ENCODE data around the gene CACNG4.

CACNG4 gene

GRCh38 chr17:66989579-66989978 lies 25.1 kb downstream of the CACNG4 start:
- H3K27ac ChIP-seq (ENCODE audit: low read depth, low read length), result no peak overlapping the region
- H3K36me3 ChIP-seq (ENCODE audit: control insufficient read depth in 1 of 2, insufficient read depth in 2 of 2, low read length in 2 of 2), result no peaks in the 10 kb centered on the region

GRCh38 chr17:66990047-66990446 lies 25.5 kb downstream of the CACNG4 start:
- Histone ChIP-seq H3K9ac (ENCODE audit: low read depth in 1 of 2, low read length in 2 of 2) (no peak overlapping the region), H3K27ac (ENCODE audit: low read depth, low read length) (no peak overlapping the region), H3K4me3 (ENCODE audit: low read depth in 1 of 2, low read length in 2 of 2) (no peak overlapping the region), H3K36me3 (ENCODE audit: control insufficient read depth in 1 of 2, insufficient read depth in 2 of 2, low read length in 2 of 2) (no peaks in the 10 kb centered on the region), H3K27me3 (ENCODE audit: control insufficient read depth in 1 of 2, insufficient read depth in 2 of 2, low read length in 2 of 2) (peaks cover 22 to 24% of the 10 kb centered on the region in 2 donors), H3K9me3 (ENCODE audit: control insufficient read depth in 1 of 2, low read length in 2 of 2) (no peaks in the 10 kb centered on the region), H3K4me1 (ENCODE audit: control insufficient read depth in 1 of 2, insufficient read depth in 2 of 2, low read length in 2 of 2) (no peaks in the 10 kb centered on the region)

More at GRCh38 chr17:66989579-66989978, 25.1 kb downstream of the CACNG4 start:
- Histone ChIP-seq H3K9ac (ENCODE audit: low read depth in 1 of 2, low read length in 2 of 2) (no peak overlapping the region), H3K9me3 (ENCODE audit: control insufficient read depth in 1 of 2, low read length in 2 of 2) (no peaks in the 10 kb centered on the region), H3K4me3 (ENCODE audit: low read depth in 1 of 2, low read length in 2 of 2) (no peak overlapping the region), H3K4me1 (ENCODE audit: control insufficient read depth in 1 of 2, insufficient read depth in 2 of 2, low read length in 2 of 2) (no peaks in the 10 kb centered on the region), H3K27me3 (ENCODE audit: control insufficient read depth in 1 of 2, insufficient read depth in 2 of 2, low read length in 2 of 2) (peaks cover 22 to 28% of the 10 kb centered on the region in 2 donors)

- Histone ChIP-seq H3K4me3 (ENCODE audit: low read depth in 1 of 2, low read length in 2 of 2) (no peak overlapping the region), H3K27ac (ENCODE audit: low read depth, low read length) (no peak overlapping the region), H3K9ac (ENCODE audit: low read depth in 1 of 2, low read length in 2 of 2) (no peak overlapping the region), H3K27me3 (ENCODE audit: control insufficient read depth in 1 of 2, insufficient read depth in 2 of 2, low read length in 2 of 2) (peaks cover 3 to 6% of the 10 kb centered on the region in 2 donors), H3K36me3 (ENCODE audit: control insufficient read depth in 1 of 2, insufficient read depth in 2 of 2, low read length in 2 of 2) (no peaks in the 10 kb centered on the region), H3K9me3 (ENCODE audit: control insufficient read depth in 1 of 2, low read length in 2 of 2) (no peaks in the 10 kb centered on the region), H3K4me1 (ENCODE audit: control insufficient read depth in 1 of 2, insufficient read depth in 2 of 2, low read length in 2 of 2) (no peaks in the 10 kb centered on the region)
Measured at GRCh38 chr17:66992911-66993442, 28.5 kb downstream of the CACNG4 start.

DNA sequence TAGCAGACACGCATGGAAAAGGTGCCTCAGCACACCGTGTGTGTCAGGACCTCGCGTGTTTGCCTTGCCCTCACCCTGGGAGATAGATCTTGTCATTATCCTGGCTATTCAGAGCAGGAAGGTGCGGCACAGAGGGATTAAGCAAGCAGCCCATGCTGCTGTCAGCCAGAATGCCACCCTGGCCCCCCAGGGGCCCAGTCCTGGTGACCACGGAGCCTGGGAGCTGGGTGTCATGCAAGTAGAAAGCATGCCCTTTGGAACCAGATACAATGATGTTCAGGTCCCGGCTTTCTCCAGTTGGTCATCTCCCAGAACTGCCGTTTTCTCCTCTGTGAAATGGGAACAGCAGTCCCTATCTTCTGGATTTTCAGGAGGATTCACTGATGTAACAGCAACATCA lies 29.9 kb downstream of the CACNG4 start:
- no peaks in the 10 kb centered on the region for H3K36me3 ChIP-seq (ENCODE audit: control insufficient read depth in 1 of 2, insufficient read depth in 2 of 2, low read length in 2 of 2)
- H3K27me3 ChIP-seq (ENCODE audit: control insufficient read depth in 1 of 2, insufficient read depth in 2 of 2, low read length in 2 of 2), result no peaks in the 10 kb centered on the region
- no peaks in the 10 kb centered on the region for H3K9me3 ChIP-seq (ENCODE audit: control insufficient read depth in 1 of 2, low read length in 2 of 2)
- H3K4me1 ChIP-seq (ENCODE audit: control insufficient read depth in 1 of 2, insufficient read depth in 2 of 2, low read length in 2 of 2), result no peaks in the 10 kb centered on the region
- no peak overlapping the region for H3K9ac ChIP-seq (ENCODE audit: low read depth in 1 of 2, low read length in 2 of 2)
- no peak overlapping the region for H3K27ac ChIP-seq (ENCODE audit: low read depth, low read length)
- no peak overlapping the region for H3K4me3 ChIP-seq (ENCODE audit: low read depth in 1 of 2, low read length in 2 of 2)

DNA sequence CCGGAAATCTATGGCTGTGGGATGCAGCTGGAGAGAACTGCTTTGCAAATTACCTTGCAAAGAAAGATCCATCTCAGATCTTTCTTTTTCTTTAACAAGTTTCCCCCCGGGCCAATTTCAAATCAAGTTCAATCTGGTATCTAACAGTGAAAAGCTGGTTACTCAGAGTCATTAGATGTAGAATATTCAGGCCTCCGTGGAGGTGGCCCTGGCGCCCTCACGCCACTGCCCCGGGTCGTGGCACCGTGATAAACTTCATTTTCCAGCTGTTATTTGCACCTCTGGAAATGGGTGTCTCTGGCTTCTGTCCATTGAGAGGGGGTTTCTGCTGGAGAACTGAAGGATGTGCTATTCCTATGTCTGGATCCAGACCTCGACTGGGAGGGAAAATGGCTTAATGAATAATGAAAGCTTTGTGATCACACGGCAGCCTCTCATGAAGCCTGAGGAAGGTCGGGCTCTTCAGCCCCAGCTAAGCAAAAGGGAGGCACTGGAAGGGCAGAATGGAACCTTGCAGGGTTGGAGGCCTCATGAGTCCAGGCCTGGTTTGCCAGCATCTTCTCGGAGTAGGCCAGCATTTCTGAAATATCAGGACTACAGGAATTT lies 30.5 kb downstream of the CACNG4 start:
- Histone ChIP-seq H3K9ac (ENCODE audit: low read depth in 1 of 2, low read length in 2 of 2) (no peak overlapping the region), H3K27ac (ENCODE audit: low read depth, low read length) (no peak overlapping the region), H3K4me1 (ENCODE audit: control insufficient read depth in 1 of 2, insufficient read depth in 2 of 2, low read length in 2 of 2) (no peaks in the 10 kb centered on the region), H3K9me3 (ENCODE audit: control insufficient read depth in 1 of 2, low read length in 2 of 2) (no peaks in the 10 kb centered on the region), H3K27me3 (ENCODE audit: control insufficient read depth in 1 of 2, insufficient read depth in 2 of 2, low read length in 2 of 2) (no peaks in the 10 kb centered on the region), H3K4me3 (ENCODE audit: low read depth in 1 of 2, low read length in 2 of 2) (no peak overlapping the region), H3K36me3 (ENCODE audit: control insufficient read depth in 1 of 2, insufficient read depth in 2 of 2, low read length in 2 of 2) (no peaks in the 10 kb centered on the region)

DNA sequence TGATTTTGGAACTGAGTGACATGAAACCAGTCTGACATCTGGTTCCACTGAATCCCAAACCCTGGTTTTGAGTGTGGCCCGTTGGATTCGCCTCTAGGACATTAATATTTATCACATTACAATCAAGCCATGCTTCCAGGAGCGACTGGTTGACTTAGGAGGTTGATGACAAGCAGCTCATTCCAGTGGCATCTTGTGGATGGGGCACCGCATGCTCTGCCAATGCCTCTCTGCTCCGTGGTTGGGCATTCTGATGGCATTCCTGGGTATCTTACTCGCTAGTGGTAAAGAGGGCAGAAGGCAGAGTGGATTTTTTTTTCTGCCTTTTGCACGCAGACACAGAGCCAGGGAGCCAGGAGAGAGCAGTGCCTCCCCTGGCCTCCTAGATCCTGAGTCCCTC lies 31.4 kb downstream of the CACNG4 start:
- no peaks in the 10 kb centered on the region for H3K36me3 ChIP-seq (ENCODE audit: control insufficient read depth in 1 of 2, insufficient read depth in 2 of 2, low read length in 2 of 2)
- H3K9ac ChIP-seq (ENCODE audit: low read depth in 1 of 2, low read length in 2 of 2), result no peak overlapping the region
- H3K27ac ChIP-seq (ENCODE audit: low read depth, low read length), result no peak overlapping the region
- H3K4me3 ChIP-seq (ENCODE audit: low read depth in 1 of 2, low read length in 2 of 2), result no peak overlapping the region
- H3K9me3 ChIP-seq (ENCODE audit: control insufficient read depth in 1 of 2, low read length in 2 of 2), result no peaks in the 10 kb centered on the region
- H3K27me3 ChIP-seq (ENCODE audit: control insufficient read depth in 1 of 2, insufficient read depth in 2 of 2, low read length in 2 of 2), result no peaks in the 10 kb centered on the region
- H3K4me1 ChIP-seq (ENCODE audit: control insufficient read depth in 1 of 2, insufficient read depth in 2 of 2, low read length in 2 of 2), result no peaks in the 10 kb centered on the region

- Histone ChIP-seq H3K27me3 (ENCODE audit: control insufficient read depth in 1 of 2, insufficient read depth in 2 of 2, low read length in 2 of 2) (no peaks in the 10 kb centered on the region), H3K9me3 (ENCODE audit: control insufficient read depth in 1 of 2, low read length in 2 of 2) (no peaks in the 10 kb centered on the region), H3K36me3 (ENCODE audit: control insufficient read depth in 1 of 2, insufficient read depth in 2 of 2, low read length in 2 of 2) (no peaks in the 10 kb centered on the region), H3K4me3 (ENCODE audit: low read depth in 1 of 2, low read length in 2 of 2) (no peak overlapping the region), H3K4me1 (ENCODE audit: control insufficient read depth in 1 of 2, insufficient read depth in 2 of 2, low read length in 2 of 2) (no peaks in the 10 kb centered on the region), H3K27ac (ENCODE audit: low read depth, low read length) (no peak overlapping the region), H3K9ac (ENCODE audit: low read depth in 1 of 2, low read length in 2 of 2) (no peak overlapping the region)
Measured at GRCh38 chr17:66996926-66997325, 32.4 kb downstream of the CACNG4 start.

DNA sequence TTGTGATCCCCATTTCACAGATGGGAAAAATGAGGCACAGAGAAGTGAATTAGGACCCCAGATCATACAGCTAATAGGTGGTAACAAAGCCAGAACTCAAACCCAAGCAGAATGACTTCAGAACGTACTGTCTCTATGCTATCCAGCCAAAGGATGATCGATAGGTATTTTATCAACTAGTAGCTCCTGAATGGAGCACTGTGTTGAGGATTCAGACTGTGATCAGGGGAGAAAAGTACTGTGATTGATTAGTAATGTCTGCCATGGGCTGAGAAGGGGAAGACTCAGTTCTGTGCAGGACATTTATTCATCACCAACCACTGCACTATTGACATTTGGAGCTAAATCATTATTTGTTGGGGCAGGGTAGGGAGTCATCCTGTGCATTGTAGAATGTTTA lies 38.7 kb downstream of the CACNG4 start:
- Histone ChIP-seq H3K27ac (ENCODE audit: low read depth, low read length) (no peak overlapping the region), H3K9me3 (ENCODE audit: control insufficient read depth in 1 of 2, low read length in 2 of 2) (no peaks in the 10 kb centered on the region), H3K9ac (ENCODE audit: low read depth in 1 of 2, low read length in 2 of 2) (no peak overlapping the region), H3K27me3 (ENCODE audit: control insufficient read depth in 1 of 2, insufficient read depth in 2 of 2, low read length in 2 of 2) (peaks cover 0 to 2% of the 10 kb centered on the region in 2 donors), H3K4me3 (ENCODE audit: low read depth in 1 of 2, low read length in 2 of 2) (no peak overlapping the region), H3K4me1 (ENCODE audit: control insufficient read depth in 1 of 2, insufficient read depth in 2 of 2, low read length in 2 of 2) (no peaks in the 10 kb centered on the region), H3K36me3 (ENCODE audit: control insufficient read depth in 1 of 2, insufficient read depth in 2 of 2, low read length in 2 of 2) (no peaks in the 10 kb centered on the region)

- Histone ChIP-seq H3K27me3 (ENCODE audit: control insufficient read depth in 1 of 2, insufficient read depth in 2 of 2, low read length in 2 of 2) (peaks cover 0 to 2% of the 10 kb centered on the region in 2 donors), H3K27ac (ENCODE audit: low read depth, low read length) (no peak overlapping the region), H3K4me3 (ENCODE audit: low read depth in 1 of 2, low read length in 2 of 2) (no peak overlapping the region), H3K9ac (ENCODE audit: low read depth in 1 of 2, low read length in 2 of 2) (no peak overlapping the region), H3K4me1 (ENCODE audit: control insufficient read depth in 1 of 2, insufficient read depth in 2 of 2, low read length in 2 of 2) (no peaks in the 10 kb centered on the region), H3K36me3 (ENCODE audit: control insufficient read depth in 1 of 2, insufficient read depth in 2 of 2, low read length in 2 of 2) (no peaks in the 10 kb centered on the region), H3K9me3 (ENCODE audit: control insufficient read depth in 1 of 2, low read length in 2 of 2) (no peaks in the 10 kb centered on the region)
Measured at GRCh38 chr17:67004181-67004580, 39.7 kb downstream of the CACNG4 start.

DNA sequence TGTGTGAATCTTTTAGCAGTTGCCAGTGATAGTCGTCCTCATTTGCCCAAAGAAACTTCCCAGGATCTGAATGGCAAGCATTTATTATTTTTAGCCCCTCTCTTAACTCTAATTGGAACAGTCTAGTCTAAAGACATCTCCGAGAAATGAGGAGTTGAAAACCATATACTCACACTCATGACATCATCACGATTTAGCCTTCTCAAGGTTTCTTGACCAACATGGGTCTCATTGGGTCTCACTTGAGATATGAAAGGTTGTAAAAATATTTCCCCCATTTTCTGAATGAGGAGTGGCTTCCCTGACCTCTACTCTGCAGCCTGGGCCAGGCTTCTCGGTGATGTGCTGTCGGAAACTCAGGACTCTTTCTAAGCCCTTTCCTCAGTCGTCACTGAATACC lies 42.8 kb downstream of the CACNG4 start:
- Histone ChIP-seq H3K9me3 (ENCODE audit: control insufficient read depth in 1 of 2, low read length in 2 of 2) (no peaks in the 10 kb centered on the region), H3K9ac (ENCODE audit: low read depth in 1 of 2, low read length in 2 of 2) (no peak overlapping the region), H3K4me1 (ENCODE audit: control insufficient read depth in 1 of 2, insufficient read depth in 2 of 2, low read length in 2 of 2) (no peaks in the 10 kb centered on the region), H3K27me3 (ENCODE audit: control insufficient read depth in 1 of 2, insufficient read depth in 2 of 2, low read length in 2 of 2) (peaks cover 0 to 2% of the 10 kb centered on the region in 2 donors), H3K4me3 (ENCODE audit: low read depth in 1 of 2, low read length in 2 of 2) (no peak overlapping the region), H3K27ac (ENCODE audit: low read depth, low read length) (no peak overlapping the region), H3K36me3 (ENCODE audit: control insufficient read depth in 1 of 2, insufficient read depth in 2 of 2, low read length in 2 of 2) (no peaks in the 10 kb centered on the region)
